HepG2 (cell line): Measurements from ENCODE around the gene SAPCD1. TPM values are rescaled to one million over a fixed set of nuclear protein-coding genes. Genes with fewer than 3 reads are reported as not detected.

Experiments
- ATF3 ChIP-seq: sonication (generic); formaldehyde crosslinking; IDR thresholded peaks from 2 replicates; pipeline ENCODE4 v1.4.0; 2020; ENCODE audit warnings: missing genetic modification reagents
- BCL6 ChIP-seq: IDR thresholded peaks from 2 replicates; pipeline ENCODE4 v1.6.1; 2016; ENCODE audit warnings: missing genetic modification reagents, missing compliant biosample characterization
- CENPX ChIP-seq: sonication (generic); formaldehyde crosslinking; IDR thresholded peaks from 2 replicates; pipeline ENCODE4 v1.9.0; 2021; ENCODE audit warnings: mild to moderate bottlenecking, missing genetic modification reagents, moderate library complexity
- ETS1 ChIP-seq: sonication (generic); formaldehyde crosslinking; IDR thresholded peaks from 2 replicates; pipeline ENCODE4 v1.4.0; 2020; ENCODE audit warnings: missing genetic modification reagents
- FOSL1 ChIP-seq: sonication (generic); formaldehyde crosslinking; IDR thresholded peaks from 2 replicates; pipeline ENCODE4 v1.9.0; 2021; ENCODE audit warnings: missing genetic modification reagents, borderline replicate concordance
- GMEB2 ChIP-seq: IDR thresholded peaks from 2 replicates; pipeline ENCODE4 v1.6.1; 2016; ENCODE audit warnings: missing biosample characterization, missing genetic modification reagents, low read depth
- JDP2 ChIP-seq: sonication (generic); formaldehyde crosslinking; IDR thresholded peaks from 2 replicates; pipeline ENCODE4 v1.8.1; 2022; ENCODE audit warnings: missing genetic modification reagents, borderline replicate concordance
- LCORL ChIP-seq, 2 experiments: fragments of 450-650 bp in 1 of 2; sonication (generic) in 1 of 2; formaldehyde crosslinking in 1 of 2; IDR thresholded peaks; 2 replicates each; pipeline versions ENCODE4 v1.5.0 to v1.6.1; 2017 to 2020; ENCODE audit warnings: antibody characterized with exemption in 1 of 2, missing genetic modification reagents in 1 of 2
- MTERF4 ChIP-seq: sonication (generic); formaldehyde crosslinking; IDR thresholded peaks from 2 replicates; pipeline ENCODE4 v1.8.0; 2023; ENCODE audit warnings: mild to moderate bottlenecking, missing genetic modification reagents
- MTF2 ChIP-seq: sonication (generic); formaldehyde crosslinking; IDR thresholded peaks from 2 replicates; pipeline ENCODE4 v1.5.0; 2020; ENCODE audit warnings: missing genetic modification reagents, borderline replicate concordance
- MXD1 ChIP-seq: sonication (generic); formaldehyde crosslinking; IDR thresholded peaks from 2 replicates; pipeline ENCODE4 v1.4.0; 2020; ENCODE audit warnings: mild to moderate bottlenecking, missing genetic modification reagents
- RAD51 ChIP-seq: fragments of 450-650 bp; IDR thresholded peaks from 2 replicates; pipeline ENCODE4 v1.6.1; 2016; ENCODE audit warnings: borderline replicate concordance
- SOX13 ChIP-seq, 3 experiments: fragments of 450-650 bp in 1 of 3; sonication (generic) in 1 of 3; formaldehyde crosslinking in 1 of 3; IDR thresholded peaks in 2 of 3; conservative IDR thresholded peaks in 1 of 3; 2 replicates each; pipeline versions ENCODE4 v1.5.0 to v1.6.1; 2016 to 2020; ENCODE audit warnings: antibody characterized with exemption in 1 of 3, mild to moderate bottlenecking in 1 of 3, missing compliant biosample characterization in 1 of 3, missing genetic modification reagents in 1 of 3, moderate library complexity in 1 of 3
- SOX6 ChIP-seq, 2 experiments: fragments of 450-650 bp in 1 of 2; sonication (generic) in 1 of 2; formaldehyde crosslinking in 1 of 2; IDR thresholded peaks; 2 replicates each; pipeline versions ENCODE4 v1.4.0 to v1.6.1; 2017 to 2020; ENCODE audit warnings: antibody characterized with exemption in 1 of 2, mild to moderate bottlenecking in 1 of 2, missing genetic modification reagents in 1 of 2
- TFAP4 ChIP-seq: sonication (generic); IDR thresholded peaks from 2 replicates; pipeline ENCODE4 v1.6.1; 2016; ENCODE audit warnings: low read depth, borderline replicate concordance
- ZNF232 ChIP-seq: sonication (generic); formaldehyde crosslinking; IDR thresholded peaks from 2 replicates; pipeline ENCODE4 v1.4.0; 2020; ENCODE audit warnings: missing genetic modification reagents, borderline replicate concordance
- ZNF281 ChIP-seq: sonication (generic); formaldehyde crosslinking; IDR thresholded peaks from 2 replicates; pipeline ENCODE4 v1.4.0; 2020; ENCODE audit warnings: missing genetic modification reagents, borderline replicate concordance
- ZNF788 ChIP-seq: sonication (generic); formaldehyde crosslinking; IDR thresholded peaks from 2 replicates; pipeline ENCODE4 v1.5.0; 2020; ENCODE audit warnings: mild to moderate bottlenecking, missing genetic modification reagents, borderline replicate concordance
- polyA plus RNA-seq, 8 experiments: library from polyadenylated mRNA; depleted of rRNA in 3 of 8; stranded (reverse) in 7 of 8; unstranded in 1 of 8; fragments of >200 nt; fragmentation: Illumina TruSeq in 4 of 8; extraction: Trizol in 4 of 8; gene quantifications; 2 replicates each; pipeline versions ENCODE4 v1.2.1 to v1.2.3, GENCODE V29; 2011 to 2016; ENCODE audit warnings: low read depth in 4 of 8, missing spikeins in 1 of 8, mixed read lengths in 1 of 8; ENCODE audit not compliant: insufficient read depth in 1 of 8
- total RNA-seq, 5 experiments: library from RNA; depleted of rRNA; stranded (reverse); fragments of >200 nt; fragmentation: Illumina TruSeq; extraction: Trizol; gene quantifications; 2 replicates each; pipeline ENCODE4 v1.2.3, GENCODE V29; 2016; ENCODE audit warnings: low read depth in 1 of 5

SAPCD1 gene
- total and polyA plus RNA-seq, 2 of the 13 experiments (the other 11 are each of a cell fraction or from before 2014, with no cell fraction given), result 2.5 to 3.9 TPM

- TF ChIP-seq LCORL (IDR thresholded peaks at IDR 0.05) (no peak), LCORL (CRISPR knock-in tag; IDR thresholded peaks at IDR 0.05) (peak; percentile 89), RAD51 (no peak), ETS1 (no peak), FOSL1 (CRISPR knock-in tag) (peak; percentile 84; the same call in 1 of the 2 replicates), JDP2 (CRISPR knock-in tag) (no peak; the same call in 1 of the 2 replicates), MTF2 (CRISPR knock-in tag) (0 out of 2 replicates have a peak, but pooled peaks have one; percentile 91), SOX6 (IDR thresholded peaks at IDR 0.05) (no peak), SOX6 (CRISPR knock-in tag; IDR thresholded peaks at IDR 0.05) (peak; percentile 35), ATF3 (peak; percentile 93), ZNF788 (peak; percentile 52; the same call in 1 of the 2 replicates), TFAP4 (peak; percentile 37; the same call in 1 of the 2 replicates), MXD1 (CRISPR knock-in tag) (peak; percentile 58; the same call in 1 of the 2 replicates), SOX13 (IDR thresholded peaks at IDR 0.05) (0 out of 2 replicates have a peak, but pooled peaks have one; percentile 45), SOX13 (CRISPR knock-in tag; conservative IDR thresholded peaks at IDR 0.05 in 1 of 2, IDR thresholded peaks at IDR 0.05 in 1 of 2) (peak in 1 of 2 experiments; percentile 74; a peak in 2 of 4 replicates), MTERF4 (no peak; the same call in 1 of the 2 replicates), CENPX (CRISPR knock-in tag) (no peak), ZNF281 (CRISPR knock-in tag) (peak; percentile 56; the same call in 1 of the 2 replicates), GMEB2 (0 out of 2 replicates have a peak, but pooled peaks have one; percentile 21), ZNF232 (CRISPR knock-in tag) (peak; percentile 41; the same call in 1 of the 2 replicates), BCL6 (peak; percentile 69)
Observed at GRCh38 chr6:31736021-31736767, 26.3 kb upstream of the SAPCD1 start, which contains the start of gene CLIC1 (continued).
